ENCODE measurements around the gene THSD1. TPM values are rescaled to one million over a fixed set of nuclear protein-coding genes. Genes with fewer than 3 reads are reported as not detected.

The THSD1 gene
- total RNA-seq, 2 donors from 2014 or later: 1.3 TPM

GRCh38 chr13:52361225-52361624 lies 44.7 kb downstream of the THSD1 start:
- intact Hi-C loops (cut with DNase I): no loop called here
- no peaks in the 10 kb centered on the region for H3K36me3 ChIP-seq (replicated peaks in 1 of 2; ENCODE audit: insufficient read depth in 1 of 2, low read depth in 2 of 2)
- TF ChIP-seq, protein P1, sequence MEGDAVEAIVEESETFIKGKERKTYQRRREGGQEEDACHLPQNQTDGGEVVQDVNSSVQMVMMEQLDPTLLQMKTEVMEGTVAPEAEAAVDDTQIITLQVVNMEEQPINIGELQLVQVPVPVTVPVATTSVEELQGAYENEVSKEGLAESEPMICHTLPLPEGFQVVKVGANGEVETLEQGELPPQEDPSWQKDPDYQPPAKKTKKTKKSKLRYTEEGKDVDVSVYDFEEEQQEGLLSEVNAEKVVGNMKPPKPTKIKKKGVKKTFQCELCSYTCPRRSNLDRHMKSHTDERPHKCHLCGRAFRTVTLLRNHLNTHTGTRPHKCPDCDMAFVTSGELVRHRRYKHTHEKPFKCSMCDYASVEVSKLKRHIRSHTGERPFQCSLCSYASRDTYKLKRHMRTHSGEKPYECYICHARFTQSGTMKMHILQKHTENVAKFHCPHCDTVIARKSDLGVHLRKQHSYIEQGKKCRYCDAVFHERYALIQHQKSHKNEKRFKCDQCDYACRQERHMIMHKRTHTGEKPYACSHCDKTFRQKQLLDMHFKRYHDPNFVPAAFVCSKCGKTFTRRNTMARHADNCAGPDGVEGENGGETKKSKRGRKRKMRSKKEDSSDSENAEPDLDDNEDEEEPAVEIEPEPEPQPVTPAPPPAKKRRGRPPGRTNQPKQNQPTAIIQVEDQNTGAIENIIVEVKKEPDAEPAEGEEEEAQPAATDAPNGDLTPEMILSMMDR (IDR thresholded peaks at IDR 0.05): no peak
- no peak for TF ChIP-seq POLR2A (IDR thresholded peaks at IDR 0.05)
- H3K9me3 ChIP-seq: no peaks in the 10 kb centered on the region
- no peaks in the 10 kb centered on the region for H3K27me3 ChIP-seq
- H3K4me1 ChIP-seq: no peaks in the 10 kb centered on the region
- no peak overlapping the region for H3K27ac ChIP-seq
- ATAC-seq: no peak
- 80 to 90% methylated on average over 4 of the region's 4 CpGs for WGBS, 2 donors
- no peak for DNase-seq
- no peak overlapping the region for H3K4me3 ChIP-seq

DNA sequence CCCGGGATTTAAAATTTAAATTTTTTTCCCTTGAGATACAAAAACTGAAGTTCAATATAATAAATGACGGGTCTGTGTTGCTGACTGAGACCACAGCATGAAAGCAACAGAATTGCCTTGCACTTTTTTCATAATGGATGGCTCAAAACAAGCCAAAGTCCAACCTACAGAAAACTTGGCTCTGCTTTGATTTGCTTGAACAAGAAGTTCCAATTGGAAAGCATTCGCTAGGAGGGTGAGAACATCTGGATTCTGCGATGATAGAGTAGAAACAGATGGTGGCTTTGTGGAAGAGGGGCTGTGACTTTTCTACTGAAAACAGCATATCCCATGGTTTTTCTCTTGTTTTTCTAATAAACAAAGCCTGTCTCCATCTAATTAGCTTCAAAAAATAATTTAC lies 46.4 kb downstream of the THSD1 start:
- intact Hi-C loops (cut with DNase I): no loop called here
- 53 to 54% methylated on average over 4 of the region's 4 CpGs for WGBS, 2 donors
- Histone ChIP-seq H3K36me3 (replicated peaks in 1 of 2; ENCODE audit: insufficient read depth in 1 of 2, low read depth in 2 of 2) (no peaks in the 10 kb centered on the region), H3K4me3 (no peak overlapping the region), H3K27me3 (no peaks in the 10 kb centered on the region), H3K4me1 (no peaks in the 10 kb centered on the region), H3K9me3 (no peaks in the 10 kb centered on the region), H3K27ac (no peak overlapping the region)
- no peak for DNase-seq
- ATAC-seq: no peak
- no peak for TF ChIP-seq POLR2A (IDR thresholded peaks at IDR 0.05)
- TF ChIP-seq, protein P1 (IDR thresholded peaks at IDR 0.05): no peak

GRCh38 chr13:52356327-52356726 lies 49.6 kb downstream of the THSD1 start:
- 73 to 74% methylated on average over 2 of the region's 2 CpGs for WGBS, 2 donors
- H3K36me3 ChIP-seq (replicated peaks in 1 of 2; ENCODE audit: insufficient read depth in 1 of 2, low read depth in 2 of 2): no peaks in the 10 kb centered on the region
- H3K27me3 ChIP-seq: no peaks in the 10 kb centered on the region
- no peak for DNase-seq
- H3K9me3 ChIP-seq: no peaks in the 10 kb centered on the region
- intact Hi-C loops (cut with DNase I): no loop called here
- H3K4me1 ChIP-seq: no peaks in the 10 kb centered on the region
- H3K4me3 ChIP-seq: no peak overlapping the region
- TF ChIP-seq POLR2A (IDR thresholded peaks at IDR 0.05): no peak
- TF ChIP-seq, protein P1 (IDR thresholded peaks at IDR 0.05): no peak
- ATAC-seq: no peak
- no peak overlapping the region for H3K27ac ChIP-seq

DNA sequence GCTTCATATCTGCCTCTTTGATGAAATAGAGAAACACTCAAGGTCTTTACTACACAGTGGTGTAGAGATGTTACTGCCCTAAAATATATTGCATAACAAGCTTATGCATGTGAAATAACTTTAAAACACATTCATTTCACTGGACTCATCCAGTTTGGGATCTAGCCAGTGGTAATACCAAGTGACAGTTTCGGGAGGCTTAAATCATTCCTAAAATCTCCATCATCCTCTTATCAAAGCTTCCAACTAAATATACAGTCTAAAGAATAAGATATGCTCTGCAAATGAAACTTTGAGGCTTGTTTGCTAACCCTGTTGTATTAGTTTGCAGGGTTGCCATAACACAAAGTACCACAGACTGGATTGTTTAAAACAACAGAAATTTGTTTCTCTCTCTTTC lies 52.8 kb downstream of the THSD1 start:
- Histone ChIP-seq H3K27me3 (no peaks in the 10 kb centered on the region), H3K4me3 (no peak overlapping the region), H3K36me3 (replicated peaks in 1 of 2; ENCODE audit: insufficient read depth in 1 of 2, low read depth in 2 of 2) (no peaks in the 10 kb centered on the region), H3K9me3 (no peaks in the 10 kb centered on the region), H3K27ac (no peak overlapping the region), H3K4me1 (no peaks in the 10 kb centered on the region)
- intact Hi-C loops (cut with DNase I): no loop called here
- no peak for DNase-seq
- WGBS, 2 donors: 50 to 62% methylated on average over 1 of the region's 1 CpG
- TF ChIP-seq, protein P1 (IDR thresholded peaks at IDR 0.05): no peak
- TF ChIP-seq POLR2A (IDR thresholded peaks at IDR 0.05): no peak
- ATAC-seq: no peak

- ATAC-seq: no peak
- WGBS, 2 donors: 73 to 75% methylated on average over 6 of the region's 6 CpGs
- intact Hi-C loops (cut with DNase I): no loop called here
These were observed 56.8 kb downstream of the THSD1 start for GRCh38 chr13:52348983-52349780.

More at GRCh38 chr13:52348983-52349780, 56.8 kb downstream of the THSD1 start:
- Histone ChIP-seq H3K27ac (no peak overlapping the region), H3K27me3 (no peaks in the 10 kb centered on the region), H3K4me3 (no peak overlapping the region), H3K4me1 (no peaks in the 10 kb centered on the region), H3K9me3 (no peaks in the 10 kb centered on the region), H3K36me3 (replicated peaks in 1 of 2; ENCODE audit: insufficient read depth in 1 of 2, low read depth in 2 of 2) (no peaks in the 10 kb centered on the region)
- no peak for TF ChIP-seq POLR2A (IDR thresholded peaks at IDR 0.05)
- TF ChIP-seq, protein P1 (IDR thresholded peaks at IDR 0.05): no peak
- no peak for DNase-seq
